ENCODE results near the gene POLE.
A peak's percentile ranks its signal among the peaks of the same experiment; 100 is the strongest.
"Not testable (repeated sequence)": the region's sequence is repeated elsewhere in the genome, so short reads cannot be mapped to it uniquely, and the experiment has no call there.

POLE gene

DNA sequence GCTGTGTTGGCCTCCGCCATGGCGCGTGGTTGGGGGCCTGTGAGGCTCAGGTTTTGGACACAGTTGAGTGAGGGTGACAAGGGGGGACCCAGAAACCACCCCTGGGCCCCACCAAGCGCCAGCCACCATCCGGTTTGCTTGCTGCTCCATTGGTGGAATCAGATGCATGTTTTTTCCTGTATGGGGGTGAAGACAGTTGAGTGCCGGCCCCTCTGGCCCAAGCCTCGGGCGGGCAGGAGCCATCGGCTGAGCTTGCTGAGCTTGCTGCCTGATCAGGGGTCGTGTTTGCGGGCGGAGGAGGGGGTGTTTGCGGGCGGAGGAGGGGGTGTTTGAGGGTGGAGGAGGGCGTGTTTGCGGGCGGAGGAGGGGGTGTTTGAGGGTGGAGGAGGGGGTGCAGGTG lies 29.9 kb upstream of the POLE start:
- DNase-seq = no peak

DNA sequence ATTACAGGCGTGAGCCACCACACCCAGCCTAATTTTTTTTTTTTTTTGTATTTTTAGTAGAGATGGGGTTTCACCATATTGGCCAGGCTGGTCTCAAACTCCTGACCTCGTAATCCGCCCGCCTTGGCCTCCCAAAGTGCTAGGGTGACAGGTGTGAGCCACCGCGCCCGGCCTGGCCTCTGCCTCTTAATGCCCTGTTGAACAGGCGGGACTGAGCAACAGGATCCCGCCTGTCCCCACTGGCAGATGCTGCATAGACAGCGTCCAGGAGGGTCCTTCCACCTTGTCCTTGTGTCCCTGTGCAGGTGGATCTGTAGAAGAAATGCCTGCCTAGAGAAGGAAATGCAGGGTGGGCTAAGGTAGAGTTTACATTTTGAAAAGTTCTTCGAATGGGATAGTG lies 29.2 kb upstream of the POLE start:
- no peak for DNase-seq

DNA sequence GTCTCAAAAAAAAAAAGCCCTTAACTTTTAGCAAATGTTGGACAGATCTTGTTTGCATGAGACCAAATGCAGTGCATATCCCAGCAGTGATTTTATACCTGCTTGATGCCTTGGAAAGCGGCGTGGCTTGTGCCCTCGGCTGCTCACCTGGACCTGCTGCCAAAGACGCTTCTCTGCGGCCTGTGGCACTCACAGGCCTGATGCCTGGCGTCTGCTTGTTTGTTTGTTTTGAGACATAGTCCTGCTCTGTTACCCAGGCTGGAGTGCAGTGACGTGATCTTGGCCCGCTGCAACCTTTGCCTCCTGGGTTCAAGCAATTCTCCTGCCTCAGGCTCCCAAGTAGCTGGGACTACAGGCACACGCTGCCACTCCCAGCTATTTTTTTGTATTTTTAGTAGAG lies 28.7 kb upstream of the POLE start:
- DNase-seq = no peak

DNA sequence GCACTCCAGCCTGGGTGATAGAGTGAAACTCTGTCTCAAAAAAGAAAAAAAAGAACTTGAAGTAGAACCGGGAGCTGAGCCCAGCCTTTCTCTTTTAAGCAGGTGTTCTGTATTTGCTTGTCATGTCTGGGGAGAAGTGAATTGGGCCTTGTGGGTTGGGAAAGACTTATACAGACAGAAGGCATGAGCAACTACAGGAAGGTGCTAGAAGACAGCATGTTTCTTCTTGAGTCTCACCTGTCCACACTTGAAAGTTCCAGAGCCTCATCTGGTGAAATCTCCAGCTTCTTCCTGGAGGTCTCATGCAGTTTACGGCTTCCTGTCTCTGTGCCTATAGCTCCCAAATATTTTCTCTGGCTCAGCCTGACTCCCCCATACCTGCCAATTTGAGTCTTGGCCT lies 26.0 kb upstream of the POLE start:
- no peak for DNase-seq

DNA sequence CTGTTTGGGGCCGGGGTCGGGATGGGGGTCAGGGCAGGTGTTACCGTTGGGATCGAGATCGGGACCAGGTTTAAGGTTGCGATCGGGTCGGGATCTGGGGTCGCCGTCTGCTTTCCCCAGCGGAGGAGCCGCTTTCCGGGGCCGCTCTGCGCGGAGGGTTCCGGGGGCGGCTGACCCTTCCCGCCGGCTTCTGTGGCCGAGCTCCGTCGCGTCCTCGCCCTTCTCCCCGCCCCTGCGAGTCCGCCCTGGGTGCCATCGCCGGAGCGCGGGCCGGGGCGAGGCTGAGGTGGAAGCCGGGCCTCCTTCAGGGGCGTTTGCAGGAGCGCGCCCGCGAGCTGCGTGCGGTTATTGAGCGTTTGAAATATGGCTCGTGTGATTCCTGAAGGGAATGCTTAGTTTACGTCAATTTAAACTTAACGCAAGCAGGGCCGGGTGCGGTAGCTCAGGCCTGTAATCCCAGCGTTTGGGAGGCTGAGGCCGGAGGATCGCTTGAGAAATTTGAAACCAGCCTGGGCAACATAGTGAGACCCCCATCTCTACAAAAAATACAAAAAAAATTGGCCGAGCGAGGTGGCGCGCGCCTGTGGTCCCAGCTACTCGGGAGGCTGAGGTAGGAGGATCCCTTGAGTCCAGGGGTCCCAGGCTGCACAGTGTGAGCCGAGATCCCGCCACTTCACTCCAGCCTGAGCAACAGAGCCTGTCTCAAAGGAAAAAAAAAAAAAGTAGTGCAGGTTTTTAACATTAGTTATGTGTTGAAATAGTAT lies 24.1 kb upstream of the POLE start:
- DNase-seq = peak in 1 of 14 donors; percentile 41

DNA sequence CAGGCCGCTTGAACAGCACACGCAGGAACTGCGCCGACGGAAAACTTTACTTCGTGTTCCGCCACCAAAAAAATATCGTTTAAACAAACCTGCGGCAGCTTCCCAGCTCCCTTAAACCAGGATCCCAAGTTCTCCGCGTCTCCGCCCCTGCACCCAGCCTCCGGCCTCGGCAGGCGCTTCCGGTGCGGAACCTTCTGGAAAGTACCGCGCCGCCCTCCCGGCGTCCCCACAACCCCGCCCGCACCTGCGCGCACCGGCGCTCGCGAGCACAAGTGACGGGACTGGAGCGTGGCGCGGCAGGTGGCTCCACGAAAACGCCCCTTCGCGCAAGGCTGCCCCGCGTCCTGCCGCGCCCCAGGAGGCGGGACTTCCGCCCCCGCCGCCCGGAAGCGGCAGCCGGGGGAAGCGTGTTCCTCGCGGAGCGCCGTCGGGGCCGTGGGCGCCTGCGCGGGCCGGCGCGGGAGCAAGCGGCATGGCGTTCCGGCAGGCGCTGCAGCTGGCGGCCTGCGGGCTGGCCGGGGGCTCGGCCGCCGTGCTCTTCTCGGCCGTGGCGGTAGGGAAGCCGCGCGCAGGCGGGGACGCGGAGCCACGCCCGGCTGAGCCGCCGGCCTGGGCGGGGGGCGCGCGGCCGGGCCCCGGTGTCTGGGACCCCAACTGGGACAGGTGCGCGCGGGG lies 23.4 kb upstream of the POLE start, which contains the start of gene PGAM5:
PGAM5 (plus strand) TSS at position 438 of the 675 bp plus-strand sequence; CDS start at position 473, 35 bp downstream.
- peak; percentile 19 to 89 (median 69) for DNase-seq

DNA sequence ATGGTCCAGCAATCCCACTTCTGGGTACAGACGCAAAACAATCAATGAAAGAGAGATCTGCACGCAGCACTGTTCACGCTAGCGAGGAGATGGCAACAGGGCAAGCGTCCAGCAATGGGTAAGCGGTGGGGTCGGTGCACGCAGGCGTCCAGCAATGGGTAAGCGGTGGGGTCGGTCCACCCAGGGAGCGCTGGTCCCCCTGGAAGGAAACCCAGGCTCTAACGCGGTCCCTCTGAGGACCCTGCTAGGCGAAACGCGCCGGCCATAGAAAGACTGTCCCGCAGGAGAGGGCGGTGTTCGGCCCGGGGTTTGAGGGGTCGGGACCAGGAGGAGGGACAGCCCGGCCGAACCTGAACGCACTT lies 22.9 kb upstream of the POLE start:
- peak in 1 of 14 donors; percentile 44 for DNase-seq

DNA sequence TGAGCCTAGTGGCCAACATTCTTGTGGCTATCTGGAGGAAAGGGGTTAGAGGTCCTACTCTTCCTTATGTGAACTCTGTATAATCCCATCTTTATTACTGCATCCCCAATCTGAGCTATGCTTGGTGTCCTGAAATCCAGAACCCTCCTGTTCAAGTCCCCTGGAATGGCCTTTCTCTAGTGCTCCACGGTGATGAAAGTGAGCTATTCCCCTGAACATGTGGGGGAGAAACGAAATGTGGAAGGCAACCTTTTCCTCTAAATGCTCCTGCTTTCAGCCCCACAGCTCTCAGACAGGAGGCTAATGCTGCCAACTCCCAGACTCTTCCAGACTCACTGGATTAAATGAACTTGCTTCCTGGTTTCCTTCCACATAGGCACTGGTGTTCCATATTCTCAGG lies 21.0 kb upstream of the POLE start:
- DNase-seq = no peak

DNA sequence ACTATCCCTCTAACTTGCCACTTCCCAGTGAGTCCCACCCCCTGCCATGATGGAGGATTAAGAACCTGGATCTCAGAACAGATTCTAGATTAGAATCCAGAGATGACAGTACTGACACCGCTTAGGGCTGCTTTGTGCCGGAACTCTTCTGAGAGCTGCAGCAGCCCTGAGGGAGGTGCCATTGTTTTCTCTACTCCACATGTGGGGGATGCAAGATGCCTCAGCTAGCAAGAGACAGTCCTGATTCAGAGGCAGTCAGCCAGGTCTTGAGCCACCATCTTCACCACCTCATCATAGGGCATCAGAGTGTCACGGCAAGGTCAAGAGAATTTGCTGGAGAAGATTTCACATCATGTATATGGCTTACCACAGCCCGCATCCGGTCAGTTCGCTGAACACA lies 20.1 kb upstream of the POLE start:
- DNase-seq = no peak

DNA sequence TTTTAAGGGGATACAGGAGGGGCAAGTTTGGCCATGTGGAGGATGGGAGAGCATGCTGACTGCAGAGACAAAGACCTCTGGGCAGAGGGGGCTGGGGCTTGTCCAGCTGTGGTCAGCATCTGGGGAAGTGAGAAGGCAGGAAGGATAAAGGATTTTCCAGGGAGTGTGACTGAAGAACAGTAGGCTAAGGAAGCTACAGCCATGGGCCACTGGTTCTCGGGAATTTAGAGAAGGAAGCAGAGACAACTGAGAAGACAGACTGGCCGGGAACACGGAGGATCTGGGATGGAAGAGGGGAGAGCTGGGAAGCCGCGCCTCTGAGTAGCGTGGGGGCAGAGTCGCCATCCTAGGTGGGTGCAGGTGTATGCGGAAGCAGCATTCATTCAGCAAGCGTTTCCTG lies 16.5 kb upstream of the POLE start:
- DNase-seq = no peak

DNA sequence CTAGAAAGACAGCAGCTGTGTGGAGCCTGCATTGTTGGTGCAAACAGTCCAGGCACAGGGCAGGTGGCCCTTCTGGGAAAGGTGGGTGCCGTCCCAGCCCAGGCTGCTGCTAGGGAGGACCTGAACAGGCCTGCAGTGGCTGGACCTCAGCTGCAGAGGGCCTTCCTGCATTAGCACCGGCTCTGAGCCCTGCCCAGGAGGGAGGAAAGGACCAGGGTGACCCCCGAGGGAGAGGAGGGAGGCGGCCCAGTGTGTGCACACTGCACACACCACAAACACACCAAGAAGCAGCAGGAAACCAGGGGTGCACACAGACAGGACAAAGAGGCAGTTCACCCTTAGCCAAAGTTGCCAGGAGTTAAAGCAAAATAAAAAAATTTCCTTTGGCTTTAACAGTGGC lies 15.5 kb upstream of the POLE start:
- DNase-seq = no peak

DNA sequence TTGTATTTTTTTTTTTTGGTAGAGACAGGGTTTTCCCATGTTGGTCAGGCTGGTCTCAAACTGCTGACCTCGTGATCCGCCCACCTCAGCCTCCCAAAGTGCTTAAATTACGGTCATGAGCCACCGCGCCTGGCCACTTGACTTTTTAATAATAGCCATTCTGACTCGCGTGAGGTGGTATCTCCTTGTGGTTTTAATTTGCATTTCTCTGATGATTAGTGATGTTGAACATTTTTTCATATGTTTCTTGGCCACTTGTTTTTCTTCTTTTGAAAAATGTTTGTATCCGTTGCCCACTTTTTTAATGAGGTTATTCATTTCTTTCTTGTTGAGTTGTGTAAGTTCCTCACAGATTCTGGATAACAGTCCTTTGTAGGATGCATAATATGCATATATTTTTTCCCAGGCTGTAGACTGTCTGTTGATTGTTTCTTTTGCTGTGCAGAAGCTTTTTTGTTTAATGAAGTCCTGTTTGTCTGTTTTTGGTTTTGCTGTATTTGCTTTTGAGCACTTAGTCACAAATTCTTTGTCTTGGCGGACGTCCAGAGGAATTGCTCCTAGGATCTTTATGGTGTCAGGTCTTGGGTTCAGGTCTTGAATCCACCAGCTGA lies 13.2 kb upstream of the POLE start:
- no peak for DNase-seq

DNA sequence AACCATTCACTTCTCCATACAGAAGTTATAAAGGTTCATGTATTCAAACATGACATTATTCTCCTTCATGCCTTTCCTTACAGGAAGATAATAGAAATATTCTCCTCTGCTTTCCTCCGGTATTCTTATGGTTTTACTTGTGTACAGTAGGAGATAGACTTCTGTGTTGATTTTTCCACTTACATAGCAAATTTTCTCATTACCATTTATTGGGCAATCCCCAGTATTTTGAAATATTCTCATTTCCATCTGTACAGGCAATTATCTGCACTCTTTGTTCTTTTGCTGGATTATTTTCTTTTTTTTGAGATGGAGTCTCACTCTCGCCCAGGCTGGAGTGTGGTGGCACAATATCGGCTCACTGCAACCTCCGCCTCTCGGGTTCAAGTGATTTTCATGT lies 11.2 kb upstream of the POLE start:
- DNase-seq = no peak

DNA sequence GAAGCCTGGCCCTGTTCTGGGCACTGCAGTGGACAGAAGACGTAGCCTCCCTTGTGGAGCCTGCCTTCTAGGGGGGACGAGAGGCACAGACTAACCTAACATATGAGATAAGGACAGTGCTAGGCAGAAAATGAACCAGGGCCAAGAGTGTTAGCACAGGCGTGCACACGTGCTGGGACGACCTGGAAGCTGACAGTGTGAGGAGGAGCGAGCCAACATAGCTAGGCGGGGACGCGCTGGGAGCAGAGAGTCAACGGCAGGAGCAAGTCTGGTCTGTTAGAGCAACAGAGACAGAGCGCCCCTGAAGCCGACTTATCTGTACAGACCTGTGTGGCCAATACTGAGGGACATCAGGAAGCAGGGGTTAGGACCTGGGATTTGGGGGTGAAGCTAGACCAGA lies 8.3 kb upstream of the POLE start:
- DNase-seq = no peak

DNA sequence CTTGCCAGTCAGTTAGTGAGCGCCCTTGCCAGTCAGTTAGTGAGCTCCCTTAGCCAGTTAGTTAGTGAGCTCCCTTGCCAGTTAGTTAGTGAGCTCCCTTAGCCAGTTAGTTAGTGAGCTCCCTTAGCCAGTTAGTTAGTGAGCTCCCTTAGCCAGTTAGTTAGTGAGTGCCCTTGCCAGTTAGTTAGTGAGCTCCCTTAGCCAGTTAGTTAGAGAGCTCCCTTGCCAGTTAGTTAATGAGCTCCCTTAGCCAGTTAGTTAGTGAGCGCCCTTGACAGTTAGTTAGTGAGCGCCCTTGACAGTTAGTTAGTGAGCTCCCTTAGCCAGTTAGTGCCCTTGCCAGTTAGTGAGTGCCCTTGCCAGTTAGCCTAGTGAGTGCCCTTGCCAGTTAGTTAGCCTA lies 7.7 kb upstream of the POLE start:
- DNase-seq = not testable (repeated sequence)

DNA sequence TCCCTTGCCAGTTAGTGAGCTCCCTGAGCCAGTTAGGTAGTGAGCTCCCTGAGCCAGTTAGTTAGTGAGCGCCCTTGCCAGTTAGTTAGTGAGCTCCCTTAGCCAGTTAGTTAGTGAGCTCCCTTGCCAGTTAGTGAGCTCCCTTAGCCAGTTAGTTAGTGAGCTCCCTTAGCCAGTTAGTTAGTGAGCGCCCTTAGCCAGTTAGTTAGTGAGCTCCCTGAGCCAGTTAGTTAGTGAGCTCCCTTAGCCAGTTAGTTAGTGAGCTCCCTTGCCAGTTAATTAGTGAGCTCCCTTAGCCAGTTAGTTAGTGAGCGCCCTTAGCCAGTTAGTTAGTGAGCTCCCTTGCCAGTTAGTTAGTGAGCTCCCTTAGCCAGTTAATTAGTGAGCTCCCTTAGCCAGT lies 4.9 kb upstream of the POLE start:
- DNase-seq = not testable (repeated sequence)

DNA sequence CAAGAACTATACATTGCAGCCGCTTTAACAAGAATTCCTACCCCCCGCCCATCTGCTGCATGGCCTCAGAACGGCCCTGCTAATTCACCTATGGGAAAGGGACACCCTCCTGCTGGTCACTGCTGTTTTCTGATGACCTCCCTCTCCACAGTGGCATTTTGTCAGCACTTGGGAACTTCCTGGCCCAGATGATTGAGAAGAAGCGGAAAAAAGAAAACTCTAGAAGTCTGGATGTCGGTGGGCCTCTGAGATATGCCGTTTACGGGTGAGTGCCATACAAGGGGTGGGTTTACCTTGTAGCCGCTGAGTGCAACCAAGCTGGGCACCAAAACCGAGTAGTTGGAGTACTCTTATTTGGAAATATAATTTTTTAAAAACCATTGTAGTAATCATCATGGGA lies 3.0 kb upstream of the POLE start:
- DNase-seq = no peak

DNA sequence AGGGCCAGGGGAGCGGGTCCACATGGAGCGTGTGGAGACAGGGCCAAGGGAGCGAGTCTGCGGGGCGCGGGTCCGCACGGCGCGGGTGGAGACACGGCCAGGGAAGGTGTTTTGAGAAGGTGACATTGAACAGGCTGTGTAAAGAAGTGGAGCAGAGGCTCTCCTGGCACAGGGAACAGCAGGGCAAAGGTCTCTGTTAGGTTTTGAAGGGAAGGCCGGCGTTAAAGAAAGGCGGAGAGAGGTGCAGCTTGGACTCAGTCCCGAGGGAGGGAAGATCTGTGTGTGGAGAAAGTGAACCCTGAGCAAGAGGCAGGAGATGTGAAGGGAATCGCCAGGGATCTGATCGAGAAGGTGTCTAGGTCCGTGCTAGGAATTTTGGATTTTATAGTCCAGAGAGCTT lies 2.1 kb upstream of the POLE start:
- no peak for DNase-seq

DNA sequence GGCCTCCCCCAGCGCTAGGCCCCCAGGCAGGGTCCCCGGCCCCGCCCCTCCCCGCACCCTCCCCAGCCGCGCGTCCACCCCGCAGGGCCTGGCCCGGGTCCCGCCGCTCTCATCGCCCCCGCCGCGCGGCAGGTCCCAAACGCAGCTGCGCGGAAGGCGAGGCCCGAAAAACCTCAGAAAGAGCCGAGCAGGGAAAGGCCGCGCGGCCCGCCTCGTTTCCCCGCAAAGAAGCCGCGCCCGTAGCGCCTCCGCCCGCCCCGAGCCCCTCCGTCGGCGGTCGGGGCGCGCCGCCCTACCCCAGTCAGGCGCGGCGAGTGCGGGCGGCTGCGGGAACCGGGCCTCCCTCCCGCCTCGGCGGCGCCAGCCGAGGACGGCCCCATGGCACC lies 324 bp downstream of the POLE start:
- peak in 1 of 14 donors; percentile 28 for DNase-seq

DNA sequence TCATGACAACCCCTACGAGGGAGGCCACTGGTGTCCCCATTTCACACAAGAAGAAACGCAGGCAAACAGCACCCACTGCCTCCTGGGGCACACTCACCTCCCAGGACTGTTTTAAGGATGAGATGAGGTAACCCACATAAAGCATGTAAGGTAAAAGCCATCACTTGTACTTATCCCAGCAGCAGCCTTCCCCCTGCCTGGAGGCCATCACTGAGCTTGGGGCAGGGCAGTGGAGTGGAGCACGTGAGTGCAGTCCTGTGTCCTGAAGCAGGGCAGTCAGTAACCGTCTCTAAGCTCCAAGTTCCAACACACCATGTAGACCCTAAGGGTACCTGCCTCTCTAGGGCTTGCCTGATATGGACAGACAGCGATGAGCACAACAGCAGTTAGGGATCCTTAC lies 1.7 kb downstream of the POLE start:
- DNase-seq = no peak

DNA sequence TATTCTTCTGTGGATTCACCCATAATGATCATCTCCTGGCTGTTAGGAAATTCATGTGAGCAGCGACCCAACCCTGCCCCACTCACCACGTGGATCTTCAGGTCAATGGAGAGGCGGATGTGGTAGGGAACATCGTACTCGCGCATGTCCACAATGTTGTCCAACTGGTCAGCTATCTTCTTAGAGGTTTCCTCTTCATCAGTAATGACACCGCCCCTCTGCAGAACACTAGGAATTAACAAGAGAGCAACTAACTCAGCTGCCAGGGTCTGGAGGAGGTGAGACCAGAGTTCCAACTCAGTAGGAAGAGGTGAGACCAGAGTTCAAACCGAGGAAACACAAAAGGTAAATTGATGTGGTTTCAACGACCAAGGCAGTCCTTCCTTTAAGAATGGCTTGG lies 9.7 kb downstream of the POLE start:
- DNase-seq = no peak

DNA sequence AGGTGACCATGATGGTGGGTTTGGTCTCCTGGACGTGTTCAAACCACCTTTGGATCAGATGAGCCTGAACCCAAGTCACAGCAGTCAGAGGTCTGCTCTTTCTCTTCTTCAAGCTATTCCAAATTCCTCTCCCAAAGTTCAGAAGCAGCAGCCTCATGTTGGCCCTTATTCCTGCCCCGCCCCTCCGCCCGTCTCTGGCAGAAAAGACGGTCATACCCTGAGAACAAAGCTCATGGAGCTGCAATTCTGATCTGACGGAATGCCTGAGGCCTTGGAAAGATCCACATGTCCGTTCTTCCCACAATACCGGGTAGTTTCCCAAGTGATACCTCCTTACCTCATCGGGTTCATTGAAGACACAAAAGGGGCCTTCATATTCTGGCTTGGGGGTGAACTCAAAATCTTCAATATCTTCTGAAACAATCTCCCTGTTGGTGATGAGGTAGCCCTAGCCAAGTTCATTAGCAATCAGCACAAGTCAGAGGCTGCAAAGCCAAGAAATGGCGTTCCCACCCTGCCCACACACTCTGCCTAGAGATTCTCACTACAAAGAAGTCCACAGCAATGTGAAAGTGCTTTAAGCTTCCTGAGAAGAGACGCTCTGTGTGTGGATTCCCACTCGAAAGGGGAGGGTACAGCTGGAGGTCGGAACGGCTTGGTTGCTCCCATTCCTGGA lies 11.2 kb downstream of the POLE start:
- no peak for DNase-seq

DNA sequence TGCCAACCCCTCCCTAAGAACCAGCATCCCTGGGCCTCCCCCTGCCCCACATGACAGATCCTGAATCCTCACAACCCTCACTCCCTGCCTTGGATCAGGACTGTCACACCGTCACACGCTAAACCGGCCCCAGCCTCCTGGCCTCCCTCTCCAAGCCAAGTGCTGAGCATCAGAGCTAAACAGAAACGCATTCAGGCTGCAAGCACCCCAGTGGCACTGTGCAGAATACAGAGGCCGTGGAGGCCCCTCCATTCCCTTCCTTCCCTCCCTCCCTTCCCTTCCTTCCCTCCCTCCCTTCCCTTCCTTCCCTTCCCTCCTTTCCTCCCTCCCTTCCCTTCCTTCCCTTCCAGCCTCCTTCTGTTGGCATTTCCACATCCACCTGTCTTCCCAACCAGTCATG lies 12.6 kb downstream of the POLE start:
- DNase-seq = no peak
